ENCODE results near the gene RNASE4. TPM values are rescaled to one million over a fixed set of nuclear protein-coding genes. Genes with fewer than 3 reads are reported as not detected.

Gene RNASE4
- total and polyA plus RNA-seq, 10 of the 15 experiments (the other 5 are each of a cell fraction or from before 2014, with no cell fraction given), result 0.87 to 2.6 (median 1.3) TPM

GRCh38 chr14:20683125-20683890 lies 1.1 kb upstream of the RNASE4 start (continued):
- TF ChIP-seq IRF5 (IDR thresholded peaks at IDR 0.05; ENCODE audit: borderline replicate concordance) (no peak), STAT1 (conservative IDR thresholded peaks at IDR 0.05) (no peak), GATAD2B (conservative IDR thresholded peaks at IDR 0.05; ENCODE audit: low read depth) (no peak), WRNIP1 (IDR thresholded peaks at IDR 0.05; ENCODE audit: borderline replicate concordance, low read depth, low read length) (no peak), ZBTB33 (IDR thresholded peaks at IDR 0.05) (no peak), PAX5 (IDR thresholded peaks at IDR 0.05; ENCODE audit: borderline replicate concordance, low read depth, low read length) (no peak), SREBF1 (IDR thresholded peaks at IDR 0.05; ENCODE audit: low read length) (no peak), CTCF (IDR thresholded peaks at IDR 0.05 in 2 of 3, conservative IDR thresholded peaks at IDR 0.05 in 1 of 3; ENCODE audit: control insufficient read depth in 2 of 3, extremely low read depth in 1 of 3, insufficient read depth in 1 of 3, low read depth in 3 of 3, low read length in 3 of 3) (no peak), FOXK2 (IDR thresholded peaks at IDR 0.05) (no peak; the same call in 1 of the 2 replicates), RB1 (IDR thresholded peaks at IDR 0.05; ENCODE audit: borderline replicate concordance) (no peak), RAD51 (IDR thresholded peaks at IDR 0.05) (peak; percentile 79; the same call in 1 of the 2 replicates), RAD21 (IDR thresholded peaks at IDR 0.05; ENCODE audit: insufficient read depth, low read depth, low read length) (no peak), IRF3 (IDR thresholded peaks at IDR 0.05) (no peak), IRF4 (IDR thresholded peaks at IDR 0.05; ENCODE audit: low read depth, low read length) (0 out of 2 replicates have a peak, but pooled peaks have one; percentile 7), CHD2 (IDR thresholded peaks at IDR 0.05; ENCODE audit: borderline replicate concordance, low read depth, low read length) (no peak), MTA3 (IDR thresholded peaks at IDR 0.05; ENCODE audit: borderline replicate concordance, low read length) (no peak), TBL1XR1 (IDR thresholded peaks at IDR 0.05; ENCODE audit: low read depth, low read length) (0 out of 2 replicates have a peak, but pooled peaks have one; percentile 61), MEF2A (IDR thresholded peaks at IDR 0.05; ENCODE audit: insufficient read depth, low read depth, low read length) (no peak), TCF12 (IDR thresholded peaks at IDR 0.05; ENCODE audit: low read depth, low read length) (no peak), NFYB (IDR thresholded peaks at IDR 0.05; ENCODE audit: insufficient read depth, low read depth, low read length) (no peak)
- TF ChIP-seq, protein P1, sequence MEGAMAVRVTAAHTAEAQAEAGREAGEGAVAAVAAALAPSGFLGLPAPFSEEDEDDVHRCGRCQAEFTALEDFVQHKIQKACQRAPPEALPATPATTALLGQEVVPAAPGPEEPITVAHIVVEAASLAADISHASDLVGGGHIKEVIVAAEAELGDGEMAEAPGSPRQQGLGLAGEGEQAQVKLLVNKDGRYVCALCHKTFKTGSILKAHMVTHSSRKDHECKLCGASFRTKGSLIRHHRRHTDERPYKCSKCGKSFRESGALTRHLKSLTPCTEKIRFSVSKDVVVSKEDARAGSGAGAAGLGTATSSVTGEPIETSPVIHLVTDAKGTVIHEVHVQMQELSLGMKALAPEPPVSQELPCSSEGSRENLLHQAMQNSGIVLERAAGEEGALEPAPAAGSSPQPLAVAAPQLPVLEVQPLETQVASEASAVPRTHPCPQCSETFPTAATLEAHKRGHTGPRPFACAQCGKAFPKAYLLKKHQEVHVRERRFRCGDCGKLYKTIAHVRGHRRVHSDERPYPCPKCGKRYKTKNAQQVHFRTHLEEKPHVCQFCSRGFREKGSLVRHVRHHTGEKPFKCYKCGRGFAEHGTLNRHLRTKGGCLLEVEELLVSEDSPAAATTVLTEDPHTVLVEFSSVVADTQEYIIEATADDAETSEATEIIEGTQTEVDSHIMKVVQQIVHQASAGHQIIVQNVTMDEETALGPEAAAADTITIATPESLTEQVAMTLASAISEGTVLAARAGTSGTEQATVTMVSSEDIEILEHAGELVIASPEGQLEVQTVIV (IDR thresholded peaks at IDR 0.05; ENCODE audit: borderline replicate concordance, partially characterized antibody), result no peak

Measured in GM12878 (cell line).